Stimulated activated CD8-positive, alpha-beta memory T cell treated with anti-CD3 and anti-CD28 coated beads, Interleukin-7, amount 100 ng/mL, for 1 hour (primary cell): ENCODE data around the gene ARHGAP26.

Experiments used
- DNase-seq, 2 donors: peaks; one replicate each; pipeline ENCODE4 v3.0.0-alpha.2; 2020; ENCODE audit warnings: low read depth in 2 of 2

The ARHGAP26 gene

GRCh38 chr5:143013176-143013891, 243.2 kb downstream of the ARHGAP26 start:
- no peak for DNase-seq

GRCh38 chr5:143014017-143014651, 244.0 kb downstream of the ARHGAP26 start:
- DNase-seq, result no peak

DNA sequence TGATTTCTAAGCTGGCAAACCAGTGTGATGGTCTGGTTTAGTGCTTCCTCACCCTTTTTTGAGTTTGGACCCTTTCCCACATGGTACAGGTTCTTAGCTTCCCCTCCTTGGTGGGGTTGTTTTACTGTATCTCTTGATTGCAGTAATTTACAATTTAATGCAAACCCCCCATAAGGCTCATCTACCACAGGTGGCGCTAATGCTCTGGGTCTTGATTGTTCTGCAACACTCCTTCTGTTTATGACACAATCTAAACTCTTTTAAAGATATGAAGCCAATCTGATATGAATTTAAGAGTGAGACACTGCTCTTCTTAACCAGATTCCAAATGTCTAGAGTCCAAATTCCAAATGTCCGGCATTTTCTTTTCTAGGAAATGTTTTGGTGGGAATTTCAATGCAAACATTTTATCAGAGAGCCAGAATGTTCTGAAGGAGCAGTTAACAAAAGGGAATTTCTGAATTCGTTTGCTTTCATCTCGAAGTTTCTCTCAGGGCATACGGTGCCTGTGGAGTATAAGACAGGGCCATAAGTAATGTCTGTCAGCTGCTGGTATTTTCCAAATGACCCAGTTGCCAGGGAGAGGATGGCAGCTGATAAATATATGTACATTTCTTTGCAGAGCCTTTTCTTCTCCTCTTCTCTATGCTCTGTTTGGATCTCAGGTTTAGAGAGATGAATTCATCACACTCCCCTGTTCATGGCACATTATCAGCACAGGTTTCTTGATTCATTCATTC, 246.8 kb downstream of the ARHGAP26 start:
- DNase-seq, result no peak

- no peak for DNase-seq
Measured at GRCh38 chr5:143017541-143017940, 247.4 kb downstream of the ARHGAP26 start.

- no peak for DNase-seq
Measured at GRCh38 chr5:143017992-143018391, 247.8 kb downstream of the ARHGAP26 start.

GRCh38 chr5:143019157-143019556, 249.0 kb downstream of the ARHGAP26 start:
- no peak for DNase-seq

GRCh38 chr5:143019614-143020515, 249.7 kb downstream of the ARHGAP26 start:
- DNase-seq, result no peak

DNA sequence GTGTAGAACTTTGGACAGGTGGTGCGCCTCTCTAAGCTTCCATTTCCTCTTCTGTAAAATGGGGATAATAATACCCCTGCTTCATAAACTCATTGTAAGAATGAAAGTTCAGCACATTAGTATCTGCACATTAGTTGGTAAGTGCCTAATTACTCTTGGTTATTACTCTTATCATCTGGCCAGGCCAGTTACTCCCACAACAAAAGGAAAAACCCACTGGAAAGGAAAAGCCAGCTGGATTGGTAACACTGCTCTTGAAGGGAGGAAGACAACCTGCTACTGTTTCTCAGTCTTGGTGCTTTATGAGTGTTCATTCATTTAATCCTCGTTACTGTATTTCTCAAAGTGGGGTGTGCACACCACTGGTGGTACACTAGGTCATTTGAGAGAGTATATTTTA, 251.4 kb downstream of the ARHGAP26 start:
- no peak for DNase-seq

DNA sequence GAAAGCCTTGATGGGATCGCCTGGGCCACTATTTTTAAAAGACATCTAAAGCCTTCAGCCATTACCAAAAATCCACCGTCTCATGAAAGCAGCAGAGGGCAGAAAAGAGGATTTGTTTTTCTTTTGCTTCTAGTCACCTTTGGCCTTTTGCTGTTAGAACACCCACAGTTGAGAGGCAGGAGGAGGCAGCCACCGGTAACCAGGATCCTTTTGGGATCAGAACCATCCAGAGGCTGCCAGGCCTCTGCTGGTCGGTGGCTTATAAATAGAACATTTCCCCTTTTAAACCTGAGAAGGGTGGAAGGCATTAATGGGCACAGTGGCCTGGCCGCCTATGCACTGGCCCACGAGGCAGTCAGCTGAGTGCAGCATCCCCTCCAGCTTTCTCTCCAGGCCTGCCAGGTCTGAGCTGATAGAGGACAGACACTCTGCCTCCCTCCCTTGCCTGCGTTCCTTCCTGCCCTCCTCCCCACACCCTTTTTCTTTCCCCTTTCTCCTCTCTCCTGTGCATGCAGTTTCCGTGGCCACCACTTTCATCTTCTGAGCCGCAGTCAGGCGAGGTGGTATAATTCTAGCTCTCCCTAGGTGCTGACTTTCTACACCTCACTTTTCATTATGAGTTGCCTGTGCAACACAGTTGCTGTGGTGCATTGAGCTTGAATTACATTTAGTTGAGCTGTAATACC, 253.4 kb downstream of the ARHGAP26 start:
- no peak for DNase-seq

DNA sequence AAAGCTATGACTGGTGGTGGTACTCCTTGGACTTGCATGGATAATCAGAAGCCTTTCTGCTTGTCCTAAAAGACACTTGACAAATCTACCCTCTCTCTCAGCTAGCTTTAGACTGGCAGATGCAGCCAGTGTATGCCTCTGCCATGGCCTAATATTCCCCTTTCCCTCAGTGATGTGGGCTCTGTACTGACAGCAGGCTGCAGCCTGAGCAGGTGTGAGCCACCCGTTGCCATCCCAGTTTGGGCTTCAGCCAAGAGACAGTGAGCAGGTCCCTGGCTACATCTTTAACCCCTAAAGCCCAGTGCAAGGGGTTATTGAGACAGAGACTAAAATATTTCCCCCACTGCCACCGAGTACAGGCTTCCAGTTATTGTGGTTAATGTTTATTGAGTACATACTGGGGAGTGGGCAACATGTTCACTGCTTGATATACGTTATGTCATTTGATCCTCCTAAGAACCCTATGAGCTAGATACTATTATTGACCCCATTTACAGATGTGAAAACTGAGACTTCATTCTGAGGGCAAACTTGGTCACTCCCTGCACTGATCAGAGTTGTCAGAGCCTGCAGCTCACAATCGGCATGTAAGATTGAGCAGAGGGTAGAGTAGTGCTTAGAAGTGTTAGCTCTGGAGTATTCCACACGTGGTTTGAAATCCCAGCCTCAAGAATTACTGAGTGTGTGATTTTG, 254.2 kb downstream of the ARHGAP26 start:
- DNase-seq, result no peak

GRCh38 chr5:143025376-143025775, 255.2 kb downstream of the ARHGAP26 start:
- no peak for DNase-seq

GRCh38 chr5:143025971-143026370, 255.8 kb downstream of the ARHGAP26 start:
- no peak for DNase-seq

GRCh38 chr5:143026380-143026779, 256.2 kb downstream of the ARHGAP26 start:
- no peak for DNase-seq

DNA sequence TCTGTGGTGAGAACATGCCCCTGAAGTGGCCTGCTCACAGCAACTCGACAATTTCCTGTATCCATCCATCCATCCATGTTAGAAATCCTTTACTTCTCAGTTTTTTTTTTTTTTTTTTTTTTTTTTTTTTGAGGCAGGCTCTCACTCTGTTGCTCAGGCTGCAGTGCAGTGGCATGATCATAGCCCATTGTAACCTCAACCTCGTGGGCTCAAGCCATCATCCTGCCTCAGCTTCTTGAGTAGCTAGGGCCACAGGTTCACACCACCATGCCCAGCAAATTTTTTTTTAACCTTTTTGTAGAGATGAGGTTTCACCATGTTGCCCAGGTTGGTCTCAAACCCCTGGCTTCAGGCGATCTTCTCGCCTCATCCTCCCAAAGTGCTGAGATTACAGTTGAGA, 259.1 kb downstream of the ARHGAP26 start:
- DNase-seq, result no peak

DNA sequence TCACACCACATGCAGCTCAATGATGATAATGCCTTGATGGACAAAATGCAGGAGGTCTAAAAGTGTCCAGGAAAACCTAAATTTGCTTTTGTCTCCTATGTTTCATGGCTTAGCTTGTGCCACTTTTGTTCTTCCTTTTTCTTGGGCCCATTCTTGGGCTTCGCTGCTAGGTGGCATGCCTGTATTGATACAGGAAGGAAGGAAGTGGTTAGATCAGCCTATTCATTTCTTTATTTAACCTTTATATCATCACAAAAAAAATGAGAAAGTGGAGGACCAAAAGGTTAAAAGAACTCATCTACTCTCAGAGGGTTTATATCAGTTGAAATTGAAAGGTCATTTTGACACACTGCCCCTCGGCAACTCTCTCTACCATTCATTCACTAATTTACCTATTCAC, 260.2 kb downstream of the ARHGAP26 start:
- no peak for DNase-seq

GRCh38 chr5:143031781-143032580, 261.8 kb downstream of the ARHGAP26 start:
- DNase-seq, result no peak

- no peak for DNase-seq
Measured at GRCh38 chr5:143032581-143032836, 262.3 kb downstream of the ARHGAP26 start.

DNA sequence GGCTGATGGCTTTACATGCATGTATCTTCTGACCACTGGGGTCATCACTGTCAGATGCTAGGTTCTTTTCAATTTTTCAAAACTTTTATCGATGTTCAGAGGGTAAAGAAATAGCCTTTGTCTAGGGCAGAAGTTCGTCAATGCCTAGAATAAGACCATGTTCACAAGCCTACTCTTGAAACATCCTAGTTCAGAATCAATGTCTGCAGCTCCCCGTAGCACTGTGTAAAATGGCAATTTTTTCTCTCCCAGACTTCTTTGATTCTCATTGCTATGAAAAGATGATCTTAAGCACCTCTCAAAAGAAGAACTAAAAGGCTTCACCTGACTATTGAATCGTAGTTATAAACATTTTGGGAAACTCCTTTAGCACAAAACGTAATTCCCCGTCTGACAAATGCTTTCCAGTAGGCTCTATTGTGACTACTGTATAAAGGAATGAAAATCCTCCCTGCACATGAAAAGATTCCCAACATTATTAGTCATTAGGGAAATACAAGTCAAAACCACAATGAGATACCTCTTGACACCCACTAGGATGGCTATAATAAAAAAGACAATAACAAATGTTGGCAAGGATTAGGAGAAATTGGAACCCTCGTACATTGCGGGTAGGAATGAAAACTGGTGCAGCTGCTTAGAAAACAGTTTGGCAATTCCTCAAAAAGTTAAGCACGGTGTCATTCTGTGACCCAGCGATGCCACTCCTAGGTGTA, 263.5 kb downstream of the ARHGAP26 start:
- DNase-seq, result no peak

- no peak for DNase-seq
Measured at GRCh38 chr5:143036146-143036927, 266.2 kb downstream of the ARHGAP26 start.
